GM12878 (cell line): ENCODE measurements around the gene OSBPL10. TPM values are rescaled to one million over a fixed set of nuclear protein-coding genes. Genes with fewer than 3 reads are reported as not detected.

Experiments
- ATAC-seq: fragments of 200-7000 bp; cut with Tn5 transposase; 3 replicates; pipeline ENCODE4 v1.9.1; 2020; ENCODE audit warnings: mild to moderate bottlenecking, moderate library complexity
- BruUV-seq: library from RNA; stranded (reverse); fragments of 400-500 nt; replicated peaks from 2 replicates; lab custom pipeline; 2021; lab: Mats Ljungman, UMichigan
- CTCF ChIA-PET: fragments of 300-600 bp; sonication (Branson Sonifier 250); formaldehyde crosslinking; extraction: SDS; loops from one replicate; lab custom pipeline; 2021; ENCODE audit warnings: inconsistent platforms; lab: Yijun Ruan, JAX
- POLR2A ChIA-PET: fragments of 350-600 bp; formaldehyde crosslinking; extraction: SDS; loops from one replicate; lab custom pipeline; 2021; ENCODE audit warnings: inconsistent platforms; lab: Charles Lee
- RAD21 ChIA-PET: fragments of 300-600 bp; sonication (Branson Sonifier 250); formaldehyde crosslinking; loops from one replicate; lab custom pipeline; 2023; ENCODE audit warnings: antibody characterized with exemption; ENCODE audit not compliant: unreplicated experiment; lab: Charles Lee
- SMC1A ChIA-PET: fragments of 300-600 bp; sonication (Branson Sonifier 250); formaldehyde crosslinking; loops from one replicate; lab custom pipeline; 2023; ENCODE audit not compliant: unreplicated experiment, uncharacterized antibody; lab: Charles Lee
- DNase-seq: peaks from one replicate; pipeline ENCODE4 v3.0.0-alpha.2; 2011; ENCODE audit warnings: low read depth, low spot score
- FAIRE-seq: peaks from 3 replicates; lab custom pipeline; 2011; peaks lifted over from hg19 to GRCh38; lab: Jason Lieb, UNC
- H2AFZ ChIP-seq: 2 replicates; pipeline ENCODE4 v1.6.0; 2011; ENCODE audit warnings: low read depth, low read length, control low read depth; ENCODE audit not compliant: control insufficient read depth
- H3K27ac ChIP-seq: 2 replicates; pipeline ENCODE4 v1.5.1; 2011; ENCODE audit warnings: control low read depth; ENCODE audit not compliant: control insufficient read depth, insufficient read depth
- H3K27me3 ChIP-seq, 2 experiments: replicated peaks in 1 of 2; 2 replicates each; pipeline versions ENCODE4 v1.6.0 to v1.6.1; 2011; ENCODE audit warnings: low read length in 1 of 2; ENCODE audit not compliant: control insufficient read depth in 2 of 2, insufficient read depth in 2 of 2
- H3K36me3 ChIP-seq, 2 experiments: 2 replicates each; pipeline ENCODE4 v1.5.1; 2011; ENCODE audit warnings: low read length in 1 of 2; ENCODE audit not compliant: control insufficient read depth in 2 of 2, insufficient read depth in 2 of 2
- H3K4me1 ChIP-seq: 2 replicates; pipeline ENCODE4 v1.6.1; 2011; ENCODE audit warnings: mild to moderate bottlenecking, low read length, moderate library complexity, mixed read lengths; ENCODE audit not compliant: control insufficient read depth, insufficient read depth
- H3K4me2 ChIP-seq: 2 replicates; pipeline ENCODE4 v1.6.0; 2011; ENCODE audit warnings: control low read depth; ENCODE audit not compliant: control insufficient read depth, insufficient read depth
- H3K4me3 ChIP-seq: fragments of 200-600 bp; sonication (generic); 2 replicates; pipeline ENCODE4 v1.5.1; 2016
- H3K79me2 ChIP-seq: 2 replicates; pipeline ENCODE4 v1.6.0; 2011; ENCODE audit warnings: low read length; ENCODE audit not compliant: control insufficient read depth, insufficient read depth
- H3K9ac ChIP-seq: 2 replicates; pipeline ENCODE4 v1.8.0; 2011; ENCODE audit warnings: low read length, control low read depth, mixed read lengths; ENCODE audit not compliant: control insufficient read depth, insufficient read depth
- H3K9me3 ChIP-seq: replicated peaks from 3 replicates; pipeline ENCODE4 v1.5.1; 2011; ENCODE audit warnings: mild to moderate bottlenecking, low read length; ENCODE audit not compliant: control insufficient read depth, insufficient read depth
- H4K20me1 ChIP-seq: 2 replicates; pipeline ENCODE4 v1.6.0; 2011; ENCODE audit not compliant: control insufficient read depth, insufficient read depth
- BMI1 ChIP-seq: fragments of 450-650 bp; IDR thresholded peaks from 2 replicates; pipeline ENCODE4 v1.6.1; 2016; ENCODE audit warnings: mild to moderate bottlenecking, moderate library complexity, borderline replicate concordance
- CHD1 ChIP-seq: IDR thresholded peaks from 2 replicates; pipeline ENCODE4 v1.6.1; 2012; ENCODE audit warnings: low read depth, low read length, improper control_type of control experiment
- EZH2 ChIP-seq: IDR thresholded peaks from 2 replicates; pipeline ENCODE4 v1.6.1; 2012; ENCODE audit warnings: low read depth, mild to moderate bottlenecking, control low read depth, inconsistent platforms, low read length, borderline replicate concordance; ENCODE audit not compliant: control insufficient read depth
- FOXK2 ChIP-seq: fragments of 450-650 bp; IDR thresholded peaks from 2 replicates; pipeline ENCODE4 v1.6.1; 2017; ENCODE audit warnings: mild to moderate bottlenecking, moderate library complexity
- FOXM1 ChIP-seq: IDR thresholded peaks from 2 replicates; pipeline ENCODE4 v1.6.1; 2012; ENCODE audit warnings: low read depth, mild to moderate bottlenecking, inconsistent platforms, low read length, moderate library complexity
- GABPA ChIP-seq: IDR thresholded peaks from 2 replicates; pipeline ENCODE4 v1.6.1; 2014; ENCODE audit warnings: antibody characterized with exemption, low read depth, mild to moderate bottlenecking, inconsistent platforms
- JUND ChIP-seq: IDR thresholded peaks from 2 replicates; pipeline ENCODE4 v1.6.1; 2012; ENCODE audit warnings: low read depth, mild to moderate bottlenecking, low read length, improper control_type of control experiment, moderate library complexity
- WRNIP1 ChIP-seq: IDR thresholded peaks from 2 replicates; pipeline ENCODE4 v1.6.1; 2011; ENCODE audit warnings: low read depth, low read length, improper control_type of control experiment, borderline replicate concordance
- ZNF384 ChIP-seq: IDR thresholded peaks from 2 replicates; pipeline ENCODE4 v1.6.1; 2012; ENCODE audit warnings: low read depth, mild to moderate bottlenecking, low read length, improper control_type of control experiment, borderline replicate concordance
- WGBS: methylation state at CpG from one replicate; pipeline ENCODE4 v1.1.6; 2016; ENCODE audit warnings: low lambda C conversion rate; ENCODE audit not compliant: insufficient replicate concordance, insufficient coverage; ENCODE audit errors: missing lambda C conversion rate; 5-methylcytosine and 5-hydroxymethylcytosine counted together
- in situ Hi-C: fragments of 300-500 bp; cut with MboI; formaldehyde crosslinking; loops from 9 replicates; pipeline ENCODE4 v1.14.3; 2018; ENCODE audit warnings: mixed read lengths
- intact Hi-C: fragments of 100-400 bp; cut with micrococcal nuclease; formaldehyde crosslinking; loops from one replicate; pipeline ENCODE4 v1.14.2; 2022; ENCODE audit not compliant: unreplicated experiment
- polyA plus RNA-seq, 11 experiments: library from polyadenylated mRNA; depleted of rRNA in 4 of 11; unstranded in 6 of 11; stranded (reverse) in 5 of 11; fragments of >200 nt; fragmentation: Nextera tagmentation in 4 of 11; fragmentation: Illumina TruSeq in 1 of 11; extraction: Ambion mirVana in 4 of 11; extraction: Trizol in 1 of 11; gene quantifications; 1 replicate in 1 of 11; 2 replicates in 10 of 11; pipeline versions ENCODE4 v1.2.1 to v1.2.3, GENCODE V29; 2011 to 2016; ENCODE audit warnings: inconsistent platforms in 2 of 11, missing spikeins in 2 of 11, low read depth in 1 of 11
- total RNA-seq, 4 experiments: library from RNA; depleted of rRNA in 3 of 4; stranded (reverse); fragments of >200 nt in 3 of 4; fragmentation: Illumina TruSeq in 1 of 4; extraction: Trizol in 1 of 4; gene quantifications; 2 replicates each; pipeline versions ENCODE4 v1.2.1 to v1.2.3, GENCODE V29; 2013 to 2021
- TF ChIP-seq, protein P1 (sequence below): fragments of 450-650 bp; IDR thresholded peaks from 2 replicates; pipeline ENCODE4 v1.6.1; 2017; ENCODE audit warnings: mild to moderate bottlenecking, low read depth, inconsistent platforms; ENCODE audit not compliant: poor library complexity, severe bottlenecking

The OSBPL10 gene
- total and polyA plus RNA-seq, 10 of the 15 experiments (the other 5 are each of a cell fraction or from before 2014, with no cell fraction given): 0.03 to 0.25 (median 0.09) TPM; not detected in 5

DNA sequence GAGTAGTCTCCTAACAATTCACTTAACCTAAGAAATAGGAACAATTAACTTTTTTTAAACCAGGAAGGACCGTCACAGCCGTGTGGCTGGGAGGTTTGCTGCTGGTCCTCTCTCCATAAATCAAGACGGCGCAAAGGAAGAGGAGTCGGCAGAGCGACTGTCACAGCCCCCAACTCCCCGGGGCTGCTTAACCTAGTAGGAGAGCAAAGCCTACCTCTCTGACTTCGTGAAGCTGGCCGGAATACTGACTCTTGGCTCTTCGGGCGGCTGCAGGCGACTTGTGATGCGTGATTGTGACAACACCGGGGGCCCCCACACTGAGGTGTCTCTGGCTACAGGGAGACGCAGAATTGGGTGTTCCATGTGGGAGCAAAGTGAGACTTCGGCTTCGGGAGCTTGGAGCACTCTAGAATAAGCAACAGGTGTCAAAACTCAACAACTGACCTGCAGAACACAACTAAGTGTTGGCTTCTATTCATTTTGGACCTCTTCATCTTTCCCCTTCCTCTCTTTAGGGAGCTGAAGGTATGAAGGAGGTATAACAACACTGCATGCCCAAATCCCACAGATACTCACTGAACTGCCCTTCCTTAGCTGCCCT is 151.1 kb downstream of the OSBPL10 start:
- RAD21 ChIA-PET: no interaction called here
- Histone ChIP-seq H3K27me3 (no peaks in the 10 kb centered on the region), H2AFZ (no peak overlapping the region), H3K27ac (no peak overlapping the region), H3K9me3 (no peaks in the 10 kb centered on the region), H3K9ac (no peak overlapping the region), H3K36me3 (no peaks in the 10 kb centered on the region), H3K4me2 (no peak overlapping the region), H3K4me1 (no peaks in the 10 kb centered on the region), H3K4me3 (no peak overlapping the region), H4K20me1 (no peaks in the 10 kb centered on the region), H3K79me2 (no peaks in the 10 kb centered on the region)
- CTCF ChIA-PET: no interaction called here
- WGBS: 65% methylated on average over 17 of the region's 17 CpGs
- DNase-seq: no peak
- no peak for FAIRE-seq
- TF ChIP-seq WRNIP1 (no peak), FOXM1 (no peak), ZNF384 (no peak), EZH2 (no peak), CHD1 (no peak), FOXK2 (no peak), JUND (no peak), BMI1 (no peak), GABPA (no peak)
- TF ChIP-seq, protein P1, sequence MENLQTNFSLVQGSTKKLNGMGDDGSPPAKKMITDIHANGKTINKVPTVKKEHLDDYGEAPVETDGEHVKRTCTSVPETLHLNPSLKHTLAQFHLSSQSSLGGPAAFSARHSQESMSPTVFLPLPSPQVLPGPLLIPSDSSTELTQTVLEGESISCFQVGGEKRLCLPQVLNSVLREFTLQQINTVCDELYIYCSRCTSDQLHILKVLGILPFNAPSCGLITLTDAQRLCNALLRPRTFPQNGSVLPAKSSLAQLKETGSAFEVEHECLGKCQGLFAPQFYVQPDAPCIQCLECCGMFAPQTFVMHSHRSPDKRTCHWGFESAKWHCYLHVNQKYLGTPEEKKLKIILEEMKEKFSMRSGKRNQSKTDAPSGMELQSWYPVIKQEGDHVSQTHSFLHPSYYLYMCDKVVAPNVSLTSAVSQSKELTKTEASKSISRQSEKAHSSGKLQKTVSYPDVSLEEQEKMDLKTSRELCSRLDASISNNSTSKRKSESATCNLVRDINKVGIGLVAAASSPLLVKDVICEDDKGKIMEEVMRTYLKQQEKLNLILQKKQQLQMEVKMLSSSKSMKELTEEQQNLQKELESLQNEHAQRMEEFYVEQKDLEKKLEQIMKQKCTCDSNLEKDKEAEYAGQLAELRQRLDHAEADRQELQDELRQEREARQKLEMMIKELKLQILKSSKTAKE: no peak
- in situ Hi-C loops: no loop called here
- SMC1A ChIA-PET: no interaction called here
- BruUV-seq: no TSS peak
- intact Hi-C loops: no loop called here
- POLR2A ChIA-PET: no interaction called here
- no peak for ATAC-seq
